HEK293 (cell line): Measurements from ENCODE around the gene TTC9C.

Source experiments
- EGR2 ChIP-seq: fragments of 450-650 bp; formaldehyde crosslinking; IDR thresholded peaks from 2 replicates; pipeline ENCODE4 v1.5.1; 2016; ENCODE audit warnings: low read depth, missing biosample characterization, missing genetic modification characterization
- GLIS2 ChIP-seq: fragments of 450-650 bp; formaldehyde crosslinking; IDR thresholded peaks from 2 replicates; pipeline ENCODE4 v1.5.1; 2016; ENCODE audit warnings: missing biosample characterization, missing genetic modification characterization
- IKZF3 ChIP-seq: fragments of 450-650 bp; IDR thresholded peaks from 2 replicates; pipeline ENCODE4 v1.5.0; 2018; ENCODE audit warnings: missing biosample characterization, mild to moderate bottlenecking, missing genetic modification characterization, moderate library complexity
- KLF1 ChIP-seq: fragments of 450-650 bp; formaldehyde crosslinking; IDR thresholded peaks from 2 replicates; pipeline ENCODE4 v1.5.1; 2016; ENCODE audit warnings: missing biosample characterization, missing genetic modification characterization
- KLF8 ChIP-seq: fragments of 450-650 bp; formaldehyde crosslinking; IDR thresholded peaks from 2 replicates; pipeline ENCODE4 v1.5.1; 2016; ENCODE audit warnings: missing biosample characterization, missing genetic modification characterization
- KLF9 ChIP-seq: fragments of 450-650 bp; formaldehyde crosslinking; IDR thresholded peaks from 2 replicates; pipeline ENCODE4 v1.5.1; 2016; ENCODE audit warnings: missing biosample characterization, missing genetic modification characterization, low read depth
- OSR2 ChIP-seq: fragments of 450-650 bp; formaldehyde crosslinking; IDR thresholded peaks from 2 replicates; pipeline ENCODE4 v1.5.1; 2016; ENCODE audit warnings: missing biosample characterization, missing genetic modification characterization
- SP2 ChIP-seq: fragments of 450-650 bp; formaldehyde crosslinking; IDR thresholded peaks from 2 replicates; pipeline ENCODE4 v1.5.1; 2016; ENCODE audit warnings: missing biosample characterization, missing genetic modification characterization
- SP3 ChIP-seq: fragments of 450-650 bp; formaldehyde crosslinking; IDR thresholded peaks from 2 replicates; pipeline ENCODE4 v1.5.1; 2016; ENCODE audit warnings: missing biosample characterization, missing genetic modification characterization
- SP7 ChIP-seq: fragments of 450-650 bp; formaldehyde crosslinking; IDR thresholded peaks from 2 replicates; pipeline ENCODE4 v1.5.1; 2016; ENCODE audit warnings: missing biosample characterization, missing genetic modification characterization
- YY2 ChIP-seq: fragments of 450-650 bp; formaldehyde crosslinking; IDR thresholded peaks from 2 replicates; pipeline ENCODE4 v1.5.1; 2016; ENCODE audit warnings: missing biosample characterization, missing genetic modification characterization
- ZBTB17 ChIP-seq: fragments of 450-650 bp; formaldehyde crosslinking; IDR thresholded peaks from 2 replicates; pipeline ENCODE4 v1.5.1; 2016; ENCODE audit warnings: missing biosample characterization, missing genetic modification characterization
- ZBTB20 ChIP-seq: fragments of 450-650 bp; formaldehyde crosslinking; IDR thresholded peaks from 2 replicates; pipeline ENCODE4 v1.5.1; 2016; ENCODE audit warnings: missing biosample characterization, missing genetic modification characterization
- ZBTB7A ChIP-seq: fragments of 450-650 bp; formaldehyde crosslinking; IDR thresholded peaks from 2 replicates; pipeline ENCODE4 v1.5.1; 2016; ENCODE audit warnings: low read depth, missing biosample characterization, missing genetic modification characterization
- ZBTB8A ChIP-seq: fragments of 450-650 bp; formaldehyde crosslinking; IDR thresholded peaks from 2 replicates; pipeline ENCODE4 v1.5.1; 2016; ENCODE audit warnings: missing biosample characterization, missing genetic modification characterization
- ZFHX2 ChIP-seq: fragments of 450-650 bp; formaldehyde crosslinking; conservative IDR thresholded peaks from 2 replicates; pipeline ENCODE4 v1.5.1; 2016; ENCODE audit warnings: missing biosample characterization, missing genetic modification characterization
- ZFP69B ChIP-seq: fragments of 450-650 bp; formaldehyde crosslinking; IDR thresholded peaks from 2 replicates; pipeline ENCODE4 v1.5.1; 2016; ENCODE audit warnings: missing biosample characterization, missing genetic modification characterization
- ZNF239 ChIP-seq: fragments of 450-650 bp; formaldehyde crosslinking; IDR thresholded peaks from 2 replicates; pipeline ENCODE4 v1.5.1; 2016; ENCODE audit warnings: missing biosample characterization, missing genetic modification characterization
- ZNF335 ChIP-seq: fragments of 450-650 bp; formaldehyde crosslinking; conservative IDR thresholded peaks from 2 replicates; pipeline ENCODE4 v1.5.1; 2016; ENCODE audit warnings: missing biosample characterization, missing genetic modification characterization
- ZNF341 ChIP-seq: fragments of 450-650 bp; formaldehyde crosslinking; IDR thresholded peaks from 2 replicates; pipeline ENCODE4; 2016; ENCODE audit warnings: low read depth, missing biosample characterization, missing genetic modification characterization
- ZNF404 ChIP-seq: fragments of 450-650 bp; formaldehyde crosslinking; IDR thresholded peaks from 2 replicates; pipeline ENCODE4 v1.5.1; 2017; ENCODE audit warnings: missing biosample characterization, missing genetic modification characterization
- ZNF433 ChIP-seq: fragments of 450-650 bp; formaldehyde crosslinking; IDR thresholded peaks from 2 replicates; pipeline ENCODE4 v1.5.1; 2016; ENCODE audit warnings: missing biosample characterization, missing genetic modification characterization, low read depth
- ZNF571 ChIP-seq: fragments of 450-650 bp; formaldehyde crosslinking; IDR thresholded peaks from 2 replicates; pipeline ENCODE4 v1.5.0; 2017; ENCODE audit warnings: missing biosample characterization, missing genetic modification characterization
- ZNF623 ChIP-seq: fragments of 450-650 bp; formaldehyde crosslinking; IDR thresholded peaks from 2 replicates; pipeline ENCODE4 v1.5.1; 2016; ENCODE audit warnings: missing biosample characterization, missing genetic modification characterization
- ZNF664 ChIP-seq: fragments of 450-650 bp; formaldehyde crosslinking; IDR thresholded peaks from 2 replicates; pipeline ENCODE4 v1.5.1; 2016; ENCODE audit warnings: missing biosample characterization, missing genetic modification characterization
- ZNF677 ChIP-seq: fragments of 450-650 bp; IDR thresholded peaks from 2 replicates; pipeline ENCODE4 v1.5.0; 2018; ENCODE audit warnings: missing biosample characterization, mild to moderate bottlenecking, missing genetic modification characterization, moderate library complexity
- ZNF707 ChIP-seq: fragments of 450-650 bp; formaldehyde crosslinking; IDR thresholded peaks from 2 replicates; pipeline ENCODE4 v1.5.1; 2016; ENCODE audit warnings: missing biosample characterization, missing genetic modification characterization
- ZNF776 ChIP-seq: fragments of 450-650 bp; formaldehyde crosslinking; IDR thresholded peaks from 2 replicates; pipeline ENCODE4 v1.5.0; 2017; ENCODE audit warnings: missing biosample characterization, missing genetic modification characterization, borderline replicate concordance
- ZSCAN16 ChIP-seq: fragments of 450-650 bp; formaldehyde crosslinking; IDR thresholded peaks from 2 replicates; pipeline ENCODE4 v1.5.1; 2016; ENCODE audit warnings: missing biosample characterization, missing genetic modification characterization
- ZSCAN23 ChIP-seq: fragments of 450-650 bp; formaldehyde crosslinking; IDR thresholded peaks from 2 replicates; pipeline ENCODE4 v1.5.1; 2016; ENCODE audit warnings: missing biosample characterization, missing genetic modification characterization
- TF ChIP-seq, protein P1 (sequence below): fragments of 450-650 bp; formaldehyde crosslinking; conservative IDR thresholded peaks from 2 replicates; pipeline ENCODE4 v1.5.1; 2016; ENCODE audit warnings: low read depth, missing biosample characterization, missing genetic modification characterization
- TF ChIP-seq, protein P2 (sequence below): fragments of 450-650 bp; formaldehyde crosslinking; IDR thresholded peaks from 2 replicates; pipeline ENCODE4 v1.5.1; 2016; ENCODE audit warnings: missing biosample characterization, missing genetic modification characterization
- TF ChIP-seq, protein P3 (sequence below): fragments of 450-650 bp; formaldehyde crosslinking; IDR thresholded peaks from 2 replicates; pipeline ENCODE4 v1.5.1; 2016; ENCODE audit warnings: missing biosample characterization, missing genetic modification characterization
- TF ChIP-seq, protein P4 (sequence below): fragments of 450-650 bp; formaldehyde crosslinking; IDR thresholded peaks from 2 replicates; pipeline ENCODE4 v1.5.1; 2016; ENCODE audit warnings: missing biosample characterization, missing genetic modification characterization, borderline replicate concordance

TTC9C gene

DNA sequence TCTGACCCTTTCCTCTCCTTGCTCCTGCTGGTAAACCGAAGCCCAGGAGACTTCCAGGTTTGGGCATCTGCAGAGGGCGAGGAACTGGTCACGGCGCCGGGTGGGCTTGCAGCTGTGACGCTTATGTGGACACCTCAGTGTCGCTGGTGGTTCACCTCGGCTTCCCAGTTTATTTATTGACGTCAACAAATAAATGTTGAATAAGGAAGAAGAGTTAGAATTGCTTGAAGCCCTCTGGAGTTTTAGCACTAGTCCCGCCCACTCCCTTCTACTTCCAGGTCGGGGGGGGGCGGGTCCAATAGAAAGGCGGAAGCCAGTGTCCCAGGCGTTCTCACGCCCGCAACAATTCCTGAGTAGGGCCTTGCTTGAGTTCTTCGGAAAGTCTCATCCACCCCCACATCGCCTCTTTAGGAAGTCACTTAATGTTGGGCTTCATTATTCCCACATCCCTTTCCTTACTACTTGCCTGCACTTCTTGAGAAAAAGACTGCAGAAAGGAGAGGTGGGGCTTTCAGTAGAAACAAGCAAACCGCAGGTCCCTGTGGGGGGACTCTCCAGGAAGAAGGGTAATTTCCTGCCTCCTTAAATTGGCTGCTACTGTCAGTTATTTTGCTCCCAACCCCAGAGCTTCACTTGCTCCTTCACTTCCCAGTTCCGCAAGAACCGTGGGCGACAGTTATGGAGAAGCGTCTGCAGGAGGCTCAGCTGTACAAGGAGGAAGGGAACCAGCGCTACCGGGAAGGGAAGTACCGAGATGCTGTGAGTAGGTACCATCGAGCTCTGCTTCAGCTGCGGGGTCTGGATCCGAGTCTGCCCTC is at the start of gene TTC9C (continued):
- TF ChIP-seq, protein P1, sequence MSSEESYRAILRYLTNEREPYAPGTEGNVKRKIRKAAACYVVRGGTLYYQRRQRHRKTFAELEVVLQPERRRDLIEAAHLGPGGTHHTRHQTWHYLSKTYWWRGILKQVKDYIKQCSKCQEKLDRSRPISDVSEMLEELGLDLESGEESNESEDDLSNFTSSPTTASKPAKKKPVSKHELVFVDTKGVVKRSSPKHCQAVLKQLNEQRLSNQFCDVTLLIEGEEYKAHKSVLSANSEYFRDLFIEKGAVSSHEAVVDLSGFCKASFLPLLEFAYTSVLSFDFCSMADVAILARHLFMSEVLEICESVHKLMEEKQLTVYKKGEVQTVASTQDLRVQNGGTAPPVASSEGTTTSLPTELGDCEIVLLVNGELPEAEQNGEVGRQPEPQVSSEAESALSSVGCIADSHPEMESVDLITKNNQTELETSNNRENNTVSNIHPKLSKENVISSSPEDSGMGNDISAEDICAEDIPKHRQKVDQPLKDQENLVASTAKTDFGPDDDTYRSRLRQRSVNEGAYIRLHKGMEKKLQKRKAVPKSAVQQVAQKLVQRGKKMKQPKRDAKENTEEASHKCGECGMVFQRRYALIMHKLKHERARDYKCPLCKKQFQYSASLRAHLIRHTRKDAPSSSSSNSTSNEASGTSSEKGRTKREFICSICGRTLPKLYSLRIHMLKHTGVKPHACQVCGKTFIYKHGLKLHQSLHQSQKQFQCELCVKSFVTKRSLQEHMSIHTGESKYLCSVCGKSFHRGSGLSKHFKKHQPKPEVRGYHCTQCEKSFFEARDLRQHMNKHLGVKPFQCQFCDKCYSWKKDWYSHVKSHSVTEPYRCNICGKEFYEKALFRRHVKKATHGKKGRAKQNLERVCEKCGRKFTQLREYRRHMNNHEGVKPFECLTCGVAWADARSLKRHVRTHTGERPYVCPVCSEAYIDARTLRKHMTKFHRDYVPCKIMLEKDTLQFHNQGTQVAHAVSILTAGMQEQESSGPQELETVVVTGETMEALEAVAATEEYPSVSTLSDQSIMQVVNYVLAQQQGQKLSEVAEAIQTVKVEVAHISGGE (tag by site-specific recombination), result peak; percentile 80
- TF ChIP-seq IKZF3 (tag by site-specific recombination) (peak; percentile 71), OSR2 (tag by site-specific recombination) (peak; percentile 35), KLF8 (tag by site-specific recombination) (peak; percentile 44; the same call in 1 of the 2 replicates), ZSCAN23 (tag by site-specific recombination) (no peak), SP7 (no peak; the same call in 1 of the 2 replicates), ZNF623 (tag by site-specific recombination) (no peak), ZFP69B (tag by site-specific recombination) (no peak), YY2 (tag by site-specific recombination) (no peak), ZBTB17 (no peak), ZNF239 (tag by site-specific recombination) (no peak), ZNF335 (peak; percentile 87), ZNF571 (tag by site-specific recombination) (no peak), KLF1 (no peak), ZNF707 (tag by site-specific recombination) (no peak), ZSCAN16 (no peak), SP2 (tag by site-specific recombination) (peak; percentile 55; the same call in 1 of the 2 replicates), EGR2 (tag by site-specific recombination) (peak; percentile 27; the same call in 1 of the 2 replicates), KLF9 (tag by site-specific recombination) (peak; percentile 83), ZFHX2 (tag by site-specific recombination) (peak; percentile 31), ZBTB20 (no peak), ZNF341 (tag by site-specific recombination) (peak; percentile 59), ZBTB8A (tag by site-specific recombination) (peak; percentile 39; the same call in 1 of the 2 replicates), ZNF677 (no peak), GLIS2 (tag by site-specific recombination) (0 out of 2 replicates have a peak, but pooled peaks have one; percentile 34), ZNF404 (no peak), ZBTB7A (tag by site-specific recombination) (no peak), ZNF433 (tag by site-specific recombination) (no peak), ZNF776 (no peak), ZNF664 (tag by site-specific recombination) (no peak), SP3 (tag by site-specific recombination) (peak; percentile 88)
- TF ChIP-seq, protein P2, sequence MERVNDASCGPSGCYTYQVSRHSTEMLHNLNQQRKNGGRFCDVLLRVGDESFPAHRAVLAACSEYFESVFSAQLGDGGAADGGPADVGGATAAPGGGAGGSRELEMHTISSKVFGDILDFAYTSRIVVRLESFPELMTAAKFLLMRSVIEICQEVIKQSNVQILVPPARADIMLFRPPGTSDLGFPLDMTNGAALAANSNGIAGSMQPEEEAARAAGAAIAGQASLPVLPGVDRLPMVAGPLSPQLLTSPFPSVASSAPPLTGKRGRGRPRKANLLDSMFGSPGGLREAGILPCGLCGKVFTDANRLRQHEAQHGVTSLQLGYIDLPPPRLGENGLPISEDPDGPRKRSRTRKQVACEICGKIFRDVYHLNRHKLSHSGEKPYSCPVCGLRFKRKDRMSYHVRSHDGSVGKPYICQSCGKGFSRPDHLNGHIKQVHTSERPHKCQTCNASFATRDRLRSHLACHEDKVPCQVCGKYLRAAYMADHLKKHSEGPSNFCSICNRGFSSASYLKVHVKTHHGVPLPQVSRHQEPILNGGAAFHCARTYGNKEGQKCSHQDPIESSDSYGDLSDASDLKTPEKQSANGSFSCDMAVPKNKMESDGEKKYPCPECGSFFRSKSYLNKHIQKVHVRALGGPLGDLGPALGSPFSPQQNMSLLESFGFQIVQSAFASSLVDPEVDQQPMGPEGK (tag by site-specific recombination), result peak; percentile 61; the same call in 1 of the 2 replicates
- TF ChIP-seq, protein P3, sequence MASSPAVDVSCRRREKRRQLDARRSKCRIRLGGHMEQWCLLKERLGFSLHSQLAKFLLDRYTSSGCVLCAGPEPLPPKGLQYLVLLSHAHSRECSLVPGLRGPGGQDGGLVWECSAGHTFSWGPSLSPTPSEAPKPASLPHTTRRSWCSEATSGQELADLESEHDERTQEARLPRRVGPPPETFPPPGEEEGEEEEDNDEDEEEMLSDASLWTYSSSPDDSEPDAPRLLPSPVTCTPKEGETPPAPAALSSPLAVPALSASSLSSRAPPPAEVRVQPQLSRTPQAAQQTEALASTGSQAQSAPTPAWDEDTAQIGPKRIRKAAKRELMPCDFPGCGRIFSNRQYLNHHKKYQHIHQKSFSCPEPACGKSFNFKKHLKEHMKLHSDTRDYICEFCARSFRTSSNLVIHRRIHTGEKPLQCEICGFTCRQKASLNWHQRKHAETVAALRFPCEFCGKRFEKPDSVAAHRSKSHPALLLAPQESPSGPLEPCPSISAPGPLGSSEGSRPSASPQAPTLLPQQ, result no peak
- TF ChIP-seq, protein P4, sequence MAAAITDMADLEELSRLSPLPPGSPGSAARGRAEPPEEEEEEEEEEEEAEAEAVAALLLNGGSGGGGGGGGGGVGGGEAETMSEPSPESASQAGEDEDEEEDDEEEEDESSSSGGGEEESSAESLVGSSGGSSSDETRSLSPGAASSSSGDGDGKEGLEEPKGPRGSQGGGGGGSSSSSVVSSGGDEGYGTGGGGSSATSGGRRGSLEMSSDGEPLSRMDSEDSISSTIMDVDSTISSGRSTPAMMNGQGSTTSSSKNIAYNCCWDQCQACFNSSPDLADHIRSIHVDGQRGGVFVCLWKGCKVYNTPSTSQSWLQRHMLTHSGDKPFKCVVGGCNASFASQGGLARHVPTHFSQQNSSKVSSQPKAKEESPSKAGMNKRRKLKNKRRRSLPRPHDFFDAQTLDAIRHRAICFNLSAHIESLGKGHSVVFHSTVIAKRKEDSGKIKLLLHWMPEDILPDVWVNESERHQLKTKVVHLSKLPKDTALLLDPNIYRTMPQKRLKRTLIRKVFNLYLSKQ, result no peak
